K562 (cell line): Measurements from ENCODE around the gene HAX1. TPM values are rescaled to one million over a fixed set of nuclear protein-coding genes. Genes with fewer than 3 reads are reported as not detected.

ENCODE experiments used
- CTCF ChIP-seq, 3 experiments: IDR thresholded peaks in 2 of 3; conservative IDR thresholded peaks in 1 of 3; 2 replicates each; pipeline ENCODE4 v1.5.1; 2011 to 2012; ENCODE audit warnings: low read length in 3 of 3, mild to moderate bottlenecking in 3 of 3, control low read depth in 2 of 3, improper control_type of control experiment in 1 of 3, inconsistent platforms in 1 of 3, low read depth in 1 of 3, mixed read lengths in 1 of 3, moderate library complexity in 1 of 3; ENCODE audit not compliant: insufficient read depth in 2 of 3
- EP400 ChIP-seq: fragments of 450-650 bp; IDR thresholded peaks from 2 replicates; pipeline ENCODE4 v1.6.1; 2017; ENCODE audit warnings: antibody characterized with exemption, mild to moderate bottlenecking, moderate library complexity
- MCM7 ChIP-seq, 2 experiments: fragments of 450-650 bp; IDR thresholded peaks; 2 replicates each; pipeline ENCODE4 v1.6.1; 2016 to 2018
- MIER1 ChIP-seq: fragments of 450-650 bp; IDR thresholded peaks from 2 replicates; pipeline ENCODE4 v1.6.1; 2016; ENCODE audit warnings: antibody characterized with exemption, mild to moderate bottlenecking, low read depth
- THRAP3 ChIP-seq: fragments of 450-650 bp; IDR thresholded peaks from 2 replicates; pipeline ENCODE4 v1.6.1; 2016; ENCODE audit warnings: mild to moderate bottlenecking, inconsistent platforms, borderline replicate concordance
- TRIM25 ChIP-seq: fragments of 450-650 bp; IDR thresholded peaks from 2 replicates; pipeline ENCODE4 v1.7.0; 2016; ENCODE audit warnings: borderline replicate concordance
- polyA plus RNA-seq, 8 experiments: library from polyadenylated mRNA; depleted of rRNA in 4 of 8; stranded (reverse) in 5 of 8; unstranded in 3 of 8; fragments of >200 nt; fragmentation: Nextera tagmentation in 2 of 8; fragmentation: Illumina TruSeq in 1 of 8; extraction: Ambion mirVana in 2 of 8; extraction: Trizol in 1 of 8; gene quantifications; 2 replicates each; pipeline versions ENCODE4 v1.2.1 to v1.2.3, GENCODE V29; 2011 to 2014; ENCODE audit warnings: inconsistent platforms in 1 of 8, missing spikeins in 1 of 8
- total RNA-seq, 7 experiments: library from RNA; depleted of rRNA in 6 of 7; stranded (reverse); fragments of >200 nt in 6 of 7; fragmentation: Illumina TruSeq in 2 of 7; extraction: Trizol in 2 of 7; gene quantifications; 2 replicates each; pipeline versions ENCODE4 v1.2.1 to v1.2.3, GENCODE V29; 2011 to 2021; ENCODE audit warnings: low replicate concordance in 1 of 7
- TF ChIP-seq, protein P1 (sequence below): fragments of 450-650 bp; formaldehyde crosslinking; conservative IDR thresholded peaks from 2 replicates; pipeline ENCODE4 v1.4.0; 2022; ENCODE audit warnings: mild to moderate bottlenecking, missing genetic modification characterization
- TF ChIP-seq, protein P2 (sequence below): fragments of 450-650 bp; IDR thresholded peaks from 2 replicates; pipeline ENCODE4 v1.6.1; 2018; ENCODE audit not compliant: partially characterized antibody
- TF ChIP-seq, protein P3 (sequence below): fragments of 450-650 bp; formaldehyde crosslinking; IDR thresholded peaks from 2 replicates; pipeline ENCODE4 v1.4.0; 2022; ENCODE audit warnings: missing genetic modification characterization
- TF ChIP-seq, protein P4 (sequence below), 2 experiments: IDR thresholded peaks; 2 replicates each; pipeline ENCODE4 v1.6.1; 2012; ENCODE audit warnings: improper control_type of control experiment in 2 of 2, low read depth in 2 of 2, low read length in 2 of 2, borderline replicate concordance in 1 of 2

Gene HAX1
- total and polyA plus RNA-seq, 9 of the 15 experiments (the other 6 are each of a cell fraction or from before 2014, with no cell fraction given): 143 to 492 (median 234) TPM

DNA sequence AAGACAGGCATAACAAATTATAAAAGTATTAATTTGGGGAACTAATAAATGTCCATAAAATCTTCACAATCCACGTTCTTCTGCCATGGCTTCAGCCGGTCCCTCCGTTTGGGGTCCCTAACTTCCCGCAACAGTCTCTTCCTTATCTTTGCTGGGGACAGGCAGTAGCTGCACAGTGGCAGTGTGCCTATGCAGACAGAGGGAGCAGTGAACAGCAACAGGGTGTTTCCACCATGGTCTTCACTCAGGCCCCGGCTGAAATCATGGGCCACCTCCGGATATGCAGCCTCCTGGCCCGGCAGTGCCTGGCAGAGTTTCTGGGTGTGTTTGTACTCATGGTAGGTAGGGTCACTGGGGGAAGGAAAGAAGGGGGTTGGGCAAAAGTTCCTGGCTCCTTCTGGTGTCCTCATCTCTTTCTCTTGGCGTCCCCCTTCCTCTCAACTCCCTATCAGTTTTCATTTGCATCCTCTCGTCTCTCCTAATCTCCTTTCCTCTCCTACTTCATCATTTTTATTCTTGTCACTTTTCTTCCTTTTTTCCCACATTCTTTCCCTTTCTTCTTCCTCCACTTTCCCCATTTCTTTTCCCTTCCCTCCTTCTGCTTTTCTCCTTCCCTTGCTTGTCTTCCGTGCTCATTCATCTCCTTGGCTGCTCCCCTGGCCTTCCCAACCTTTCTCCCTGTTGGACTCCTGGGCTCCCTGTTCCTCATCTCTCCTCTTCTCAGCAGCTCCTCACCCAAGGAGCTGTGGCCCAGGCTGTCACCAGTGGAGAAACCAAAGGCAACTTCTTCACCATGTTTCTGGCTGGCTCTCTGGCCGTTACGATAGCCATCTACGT lies 40.0 kb downstream of the HAX1 start (continued):
- TF ChIP-seq CTCF (IDR thresholded peaks at IDR 0.05 in 2 of 3, conservative IDR thresholded peaks at IDR 0.05 in 1 of 3; ENCODE audit: insufficient read depth in 2 of 3, low read depth in 1 of 3, low read length in 3 of 3) (0 out of 6 replicates have a peak, but pooled peaks of 1 of the 3 experiments have one; percentile 6), MCM7 (IDR thresholded peaks at IDR 0.05) (0 out of 4 replicates have a peak, but pooled peaks of 1 of the 2 experiments have one; percentile 14), THRAP3 (peak; percentile 30; the same call in 1 of the 2 replicates), EP400 (peak; percentile 32; the same call in 1 of the 2 replicates), TRIM25 (0 out of 2 replicates have a peak, but pooled peaks have one; percentile 82), MIER1 (0 out of 2 replicates have a peak, but pooled peaks have one; percentile 19)
- TF ChIP-seq, protein P1, sequence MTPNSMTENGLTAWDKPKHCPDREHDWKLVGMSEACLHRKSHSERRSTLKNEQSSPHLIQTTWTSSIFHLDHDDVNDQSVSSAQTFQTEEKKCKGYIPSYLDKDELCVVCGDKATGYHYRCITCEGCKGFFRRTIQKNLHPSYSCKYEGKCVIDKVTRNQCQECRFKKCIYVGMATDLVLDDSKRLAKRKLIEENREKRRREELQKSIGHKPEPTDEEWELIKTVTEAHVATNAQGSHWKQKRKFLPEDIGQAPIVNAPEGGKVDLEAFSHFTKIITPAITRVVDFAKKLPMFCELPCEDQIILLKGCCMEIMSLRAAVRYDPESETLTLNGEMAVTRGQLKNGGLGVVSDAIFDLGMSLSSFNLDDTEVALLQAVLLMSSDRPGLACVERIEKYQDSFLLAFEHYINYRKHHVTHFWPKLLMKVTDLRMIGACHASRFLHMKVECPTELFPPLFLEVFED (CRISPR knock-in tag): peak; percentile 76; the same call in 1 of the 2 replicates
- TF ChIP-seq, protein P2, sequence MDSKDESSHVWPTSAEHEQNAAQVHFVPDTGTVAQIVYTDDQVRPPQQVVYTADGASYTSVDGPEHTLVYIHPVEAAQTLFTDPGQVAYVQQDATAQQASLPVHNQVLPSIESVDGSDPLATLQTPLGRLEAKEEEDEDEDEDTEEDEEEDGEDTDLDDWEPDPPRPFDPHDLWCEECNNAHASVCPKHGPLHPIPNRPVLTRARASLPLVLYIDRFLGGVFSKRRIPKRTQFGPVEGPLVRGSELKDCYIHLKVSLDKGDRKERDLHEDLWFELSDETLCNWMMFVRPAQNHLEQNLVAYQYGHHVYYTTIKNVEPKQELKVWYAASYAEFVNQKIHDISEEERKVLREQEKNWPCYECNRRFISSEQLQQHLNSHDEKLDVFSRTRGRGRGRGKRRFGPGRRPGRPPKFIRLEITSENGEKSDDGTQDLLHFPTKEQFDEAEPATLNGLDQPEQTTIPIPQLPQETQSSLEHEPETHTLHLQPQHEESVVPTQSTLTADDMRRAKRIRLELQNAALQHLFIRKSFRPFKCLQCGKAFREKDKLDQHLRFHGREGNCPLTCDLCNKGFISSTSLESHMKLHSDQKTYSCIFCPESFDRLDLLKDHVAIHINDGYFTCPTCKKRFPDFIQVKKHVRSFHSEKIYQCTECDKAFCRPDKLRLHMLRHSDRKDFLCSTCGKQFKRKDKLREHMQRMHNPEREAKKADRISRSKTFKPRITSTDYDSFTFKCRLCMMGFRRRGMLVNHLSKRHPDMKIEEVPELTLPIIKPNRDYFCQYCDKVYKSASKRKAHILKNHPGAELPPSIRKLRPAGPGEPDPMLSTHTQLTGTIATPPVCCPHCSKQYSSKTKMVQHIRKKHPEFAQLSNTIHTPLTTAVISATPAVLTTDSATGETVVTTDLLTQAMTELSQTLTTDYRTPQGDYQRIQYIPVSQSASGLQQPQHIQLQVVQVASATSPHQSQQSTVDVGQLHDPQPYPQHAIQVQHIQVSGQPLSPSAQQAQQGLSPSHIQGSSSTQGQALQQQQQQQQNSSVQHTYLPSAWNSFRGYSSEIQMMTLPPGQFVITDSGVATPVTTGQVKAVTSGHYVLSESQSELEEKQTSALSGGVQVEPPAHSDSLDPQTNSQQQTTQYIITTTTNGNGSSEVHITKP: peak; percentile 88
- TF ChIP-seq, protein P3, sequence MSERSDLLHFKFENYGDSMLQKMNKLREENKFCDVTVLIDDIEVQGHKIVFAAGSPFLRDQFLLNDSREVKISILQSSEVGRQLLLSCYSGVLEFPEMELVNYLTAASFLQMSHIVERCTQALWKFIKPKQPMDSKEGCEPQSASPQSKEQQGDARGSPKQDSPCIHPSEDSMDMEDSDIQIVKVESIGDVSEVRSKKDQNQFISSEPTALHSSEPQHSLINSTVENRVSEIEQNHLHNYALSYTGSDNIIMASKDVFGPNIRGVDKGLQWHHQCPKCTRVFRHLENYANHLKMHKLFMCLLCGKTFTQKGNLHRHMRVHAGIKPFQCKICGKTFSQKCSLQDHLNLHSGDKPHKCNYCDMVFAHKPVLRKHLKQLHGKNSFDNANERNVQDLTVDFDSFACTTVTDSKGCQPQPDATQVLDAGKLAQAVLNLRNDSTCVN: 0 out of 2 replicates have a peak, but pooled peaks have one; percentile 44
- TF ChIP-seq, protein P4, sequence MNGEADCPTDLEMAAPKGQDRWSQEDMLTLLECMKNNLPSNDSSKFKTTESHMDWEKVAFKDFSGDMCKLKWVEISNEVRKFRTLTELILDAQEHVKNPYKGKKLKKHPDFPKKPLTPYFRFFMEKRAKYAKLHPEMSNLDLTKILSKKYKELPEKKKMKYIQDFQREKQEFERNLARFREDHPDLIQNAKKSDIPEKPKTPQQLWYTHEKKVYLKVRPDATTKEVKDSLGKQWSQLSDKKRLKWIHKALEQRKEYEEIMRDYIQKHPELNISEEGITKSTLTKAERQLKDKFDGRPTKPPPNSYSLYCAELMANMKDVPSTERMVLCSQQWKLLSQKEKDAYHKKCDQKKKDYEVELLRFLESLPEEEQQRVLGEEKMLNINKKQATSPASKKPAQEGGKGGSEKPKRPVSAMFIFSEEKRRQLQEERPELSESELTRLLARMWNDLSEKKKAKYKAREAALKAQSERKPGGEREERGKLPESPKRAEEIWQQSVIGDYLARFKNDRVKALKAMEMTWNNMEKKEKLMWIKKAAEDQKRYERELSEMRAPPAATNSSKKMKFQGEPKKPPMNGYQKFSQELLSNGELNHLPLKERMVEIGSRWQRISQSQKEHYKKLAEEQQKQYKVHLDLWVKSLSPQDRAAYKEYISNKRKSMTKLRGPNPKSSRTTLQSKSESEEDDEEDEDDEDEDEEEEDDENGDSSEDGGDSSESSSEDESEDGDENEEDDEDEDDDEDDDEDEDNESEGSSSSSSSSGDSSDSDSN (IDR thresholded peaks at IDR 0.05; ENCODE audit: borderline replicate concordance in 1 of 2, low read depth in 2 of 2, low read length in 2 of 2): 0 out of 4 replicates have a peak, but pooled peaks of 1 of the 2 experiments have one; percentile 34
- TF ChIP-seq, all 486 proteins: peak for 28; not testable (repeated sequence) for 458
